Adrenal gland (tissue), 5 donors: ENCODE results near the gene A4GALT.

ENCODE experiments used
- CTCF ChIP-seq, 6 experiments: fragments of 450-650 bp in 4 of 6; fragments of 200-600 bp in 2 of 6; sonication (generic) in 1 of 6; IDR thresholded peaks; 1 replicate in 5 of 6; 2 replicates in 1 of 6; pipeline versions ENCODE4 v1.5.1 to v1.8.0; 2016 to 2021; ENCODE audit warnings: antibody characterized with exemption in 6 of 6, mild to moderate bottlenecking in 2 of 6, moderate library complexity in 1 of 6
- POLR2A ChIP-seq, 2 donors: fragments of 450-650 bp; IDR thresholded peaks; one replicate each; pipeline ENCODE4 v1.6.1; 2017; ENCODE audit warnings: antibody characterized with exemption in 2 of 2, mild to moderate bottlenecking in 2 of 2, moderate library complexity in 1 of 2
- donor health status: DM: no; HTN: no; CAD: no.

GRCh38 chr22:42685941-42686653 lies 34.6 kb downstream of the A4GALT start:
- TF ChIP-seq POLR2A (IDR thresholded peaks at IDR 0.05) (no peak), CTCF (IDR thresholded peaks at IDR 0.05) (no peak)
